Panc1 (cell line): ENCODE measurements around the gene MTFR1L. TPM values are rescaled to one million over a fixed set of nuclear protein-coding genes. Genes with fewer than 3 reads are reported as not detected.

Experiments used
- ATAC-seq: fragments of 200-7000 bp; cut with Tn5 transposase; 2 replicates; pipeline ENCODE4 v1.9.1; 2020; ENCODE audit warnings: mild to moderate bottlenecking, moderate library complexity
- BruUV-seq: library from RNA; stranded (reverse); fragments of 400-500 nt; replicated peaks from 2 replicates; lab custom pipeline; 2021; lab: Mats Ljungman, UMichigan
- CTCF ChIA-PET: fragments of 300-600 bp; sonication (Branson Sonifier 250); formaldehyde crosslinking; loops from one replicate; lab custom pipeline; 2022; ENCODE audit warnings: antibody characterized with exemption; lab: Charles Lee
- POLR2A ChIA-PET: fragments of 300-600 bp; sonication (Branson Sonifier 250); formaldehyde crosslinking; loops from one replicate; lab custom pipeline; 2022; ENCODE audit warnings: antibody characterized with exemption; lab: Charles Lee
- DNase-seq: peaks from one replicate; pipeline ENCODE4 v3.0.0-alpha.2; 2010; ENCODE audit warnings: low read depth, low spot score
- H3K27ac ChIP-seq: 2 replicates; pipeline ENCODE4 v1.5.1; 2011; ENCODE audit warnings: mild to moderate bottlenecking, low read length, inconsistent platforms
- H3K27me3 ChIP-seq: fragments of 200-500 bp; sonication (Bioruptor generic); 2 replicates; pipeline ENCODE4 v1.6.0; 2014; ENCODE audit warnings: low read length, inconsistent platforms; ENCODE audit not compliant: control insufficient read depth, insufficient read depth
- H3K36me3 ChIP-seq: fragments of 200-500 bp; sonication (Bioruptor generic); 2 replicates; pipeline ENCODE4 v1.5.1; 2014; ENCODE audit warnings: inconsistent platforms, mild to moderate bottlenecking, low read length, moderate library complexity; ENCODE audit not compliant: control insufficient read depth, insufficient read depth
- H3K4me1 ChIP-seq: 2 replicates; pipeline ENCODE4 v1.5.1; 2011; ENCODE audit warnings: inconsistent platforms, mild to moderate bottlenecking, low read length, moderate library complexity; ENCODE audit not compliant: control insufficient read depth, insufficient read depth
- H3K4me3 ChIP-seq, 2 experiments: 2 replicates each; pipeline ENCODE4 v1.5.1; 2011 to 2012; ENCODE audit warnings: low read depth in 2 of 2, low read length in 2 of 2, mild to moderate bottlenecking in 2 of 2, inconsistent platforms in 1 of 2, moderate library complexity in 1 of 2
- H3K9me3 ChIP-seq: fragments of 200-500 bp; sonication (Bioruptor generic); 2 replicates; pipeline ENCODE4 v1.5.1; 2014; ENCODE audit warnings: low read depth, mild to moderate bottlenecking, inconsistent platforms, low read length, moderate library complexity; ENCODE audit not compliant: control insufficient read depth, insufficient read depth
- CTCF ChIP-seq: fragments of 450-650 bp; IDR thresholded peaks from 2 replicates; pipeline ENCODE4 v1.5.1; 2017; ENCODE audit warnings: mild to moderate bottlenecking
- POLR2AphosphoS5 ChIP-seq: IDR thresholded peaks from 2 replicates; pipeline ENCODE4 v1.6.1; 2012; ENCODE audit warnings: mild to moderate bottlenecking, low read depth, low read length, moderate library complexity
- REST ChIP-seq, 2 experiments: IDR thresholded peaks; 2 replicates each; pipeline ENCODE4 v1.6.1; 2011 to 2012; ENCODE audit warnings: low read depth in 2 of 2, control low read depth in 1 of 2, low read length in 1 of 2, mild to moderate bottlenecking in 1 of 2, moderate library complexity in 1 of 2; ENCODE audit not compliant: insufficient read depth in 1 of 2
- SIN3A ChIP-seq: IDR thresholded peaks from 2 replicates; pipeline ENCODE4 v1.6.1; 2012; ENCODE audit warnings: low read depth, mild to moderate bottlenecking, low read length, moderate library complexity, borderline replicate concordance; ENCODE audit not compliant: insufficient read depth
- TCF7L2 ChIP-seq: IDR thresholded peaks from 2 replicates; pipeline ENCODE4 v1.6.1; 2011; ENCODE audit warnings: mild to moderate bottlenecking, low read depth, low read length, inconsistent platforms
- in situ Hi-C: cut with HindIII; loops from 2 replicates; pipeline ENCODE4 v1.10.0; 2016; ENCODE audit warnings: low sequenced_read_pairs, low pct_unique_long_range_greater_than_20kb
- intact Hi-C: fragments of 100-400 bp; cut with micrococcal nuclease; formaldehyde crosslinking; loops from one replicate; pipeline ENCODE4 v1.10.0; 2022; ENCODE audit not compliant: unreplicated experiment
- total RNA-seq: library from RNA; stranded (reverse); gene quantifications from one replicate; pipeline ENCODE4 v1.2.1, GENCODE V29; 2021; ENCODE audit not compliant: unreplicated experiment

MTFR1L gene
- total RNA-seq, 1 experiment from 2014 or later = 68.5 TPM

DNA sequence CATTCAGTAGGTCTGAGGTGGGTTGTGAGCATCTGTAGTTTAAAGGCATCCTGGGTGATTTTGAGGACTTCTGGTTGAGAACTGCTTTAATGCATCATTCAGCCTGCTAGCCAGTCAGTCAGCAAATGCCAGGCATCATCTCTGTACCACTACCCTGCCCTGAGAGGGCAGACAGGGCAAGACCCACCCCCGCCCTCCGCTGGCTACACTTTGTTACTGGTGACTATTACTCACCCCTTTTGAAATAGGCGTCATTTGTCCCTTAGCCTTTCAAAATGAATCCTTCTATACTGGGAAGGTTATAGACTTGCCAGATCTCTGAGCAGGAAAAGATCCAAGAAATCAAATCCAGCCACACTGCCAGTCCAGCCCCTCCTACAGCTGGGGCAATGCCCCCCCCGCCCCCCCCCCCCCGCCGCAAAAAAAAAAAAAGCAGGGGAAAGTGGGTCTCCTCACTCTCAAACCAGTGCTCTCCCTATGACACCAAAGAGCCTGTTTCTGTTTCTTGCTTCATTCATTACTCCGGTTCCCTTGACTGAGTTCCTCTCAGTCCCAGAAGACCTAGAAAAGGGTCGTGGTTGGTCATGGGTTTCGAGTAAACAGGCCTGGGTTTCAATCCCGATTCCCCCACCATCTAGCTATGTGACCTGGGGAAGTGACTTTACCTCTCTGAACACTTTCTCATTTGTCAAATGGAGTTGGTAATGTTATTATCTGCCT is 15.3 kb upstream of the MTFR1L start:
- in situ Hi-C loops = no loop called here
- POLR2A ChIA-PET = no interaction called here

More for the DNA sequence above, 15.3 kb upstream of the MTFR1L start:
- DNase-seq = no peak
- Histone ChIP-seq H3K4me1 (0 out of 2 replicates have a peak, but pooled peaks cover 5% of the 10 kb centered on the region), H3K9me3 (no peaks in the 10 kb centered on the region), H3K36me3 (no peaks in the 10 kb centered on the region), H3K4me3 (no peak overlapping the region), H3K27ac (no peak overlapping the region), H3K27me3 (no peaks in the 10 kb centered on the region)
- intact Hi-C loops = no loop called here
- CTCF ChIA-PET = interaction anchor here (0.5 kb wide), 1 partner anchor 214 kb away, joined by 3 read pairs; no protein-coding TSS in a partner anchor
- TF ChIP-seq TCF7L2 = no peak
- TF ChIP-seq CTCF = no peak
- TF ChIP-seq REST (IDR thresholded peaks at IDR 0.05; ENCODE audit: insufficient read depth in 1 of 2, low read depth in 2 of 2, low read length in 1 of 2) = no peak
- TF ChIP-seq POLR2AphosphoS5 = no peak
- no peak for TF ChIP-seq SIN3A
- BruUV-seq = no TSS peak
- ATAC-seq = no peak
